Medulla oblongata (tissue), 1 donor: ENCODE results near the gene TMEM86A.
"Not testable (repeated sequence)": the region's sequence is repeated elsewhere in the genome, so short reads cannot be mapped to it uniquely, and the experiment has no call there.

ENCODE experiments used
- DNase-seq: peaks from one replicate; pipeline ENCODE4 v3.0.0-alpha.2; 2015; ENCODE audit errors: extremely low spot score

Gene TMEM86A

DNA sequence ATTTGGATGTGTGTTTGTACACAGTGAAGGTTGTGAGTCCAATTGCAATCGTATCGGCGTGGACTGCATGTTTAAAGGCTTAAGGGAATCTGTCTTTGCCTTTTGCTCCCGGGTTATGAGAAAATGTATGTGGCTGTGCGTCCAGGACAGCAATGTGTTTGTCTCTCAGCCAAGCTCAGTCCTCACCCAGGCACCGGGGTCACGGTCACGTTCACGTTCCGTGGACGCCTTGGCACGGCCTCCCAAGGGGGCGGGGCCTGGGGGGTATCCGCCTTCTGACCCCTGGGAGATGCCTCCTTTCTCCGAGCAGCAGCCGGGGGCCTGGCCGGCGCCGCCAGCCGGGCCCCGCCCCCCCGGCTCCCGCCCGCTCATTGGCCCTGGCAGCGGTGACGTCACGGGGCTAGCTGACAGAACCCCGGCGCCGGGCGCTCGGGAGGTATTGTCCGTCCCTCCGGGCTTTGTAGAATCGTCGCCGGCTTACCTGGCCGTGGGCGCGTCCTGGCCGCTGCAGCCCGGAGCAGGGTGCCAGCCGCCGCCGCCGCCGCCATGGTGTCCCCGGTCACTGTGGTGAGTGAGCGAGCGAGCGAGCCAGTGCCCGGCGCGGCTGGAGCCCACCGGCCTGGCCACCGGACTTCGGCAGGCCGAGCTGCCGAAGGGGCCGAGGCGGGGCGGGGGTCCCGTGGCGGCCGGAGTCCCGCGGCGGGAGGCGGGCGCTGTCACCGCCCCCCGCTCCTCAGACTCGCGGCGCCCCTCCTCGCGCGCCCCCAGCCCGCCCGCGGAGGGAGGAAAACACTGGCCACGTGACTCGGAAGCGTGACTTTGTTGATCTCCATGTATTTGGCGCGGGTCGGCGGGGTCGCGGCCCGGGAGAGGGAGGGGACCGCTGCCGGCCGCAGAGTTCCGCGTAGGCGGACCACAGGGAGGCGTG lies at the start of gene TMEM86A:
Gene TMEM86A (plus strand): TSS at position 439 of the 928 bp plus-strand sequence. CDS start 108 bp downstream, at position 547.
- peak; percentile 94 for DNase-seq

- DNase-seq = no peak
Observed at GRCh38 chr11:18650353-18650752, 48.2 kb upstream of the TMEM86A start.

DNA sequence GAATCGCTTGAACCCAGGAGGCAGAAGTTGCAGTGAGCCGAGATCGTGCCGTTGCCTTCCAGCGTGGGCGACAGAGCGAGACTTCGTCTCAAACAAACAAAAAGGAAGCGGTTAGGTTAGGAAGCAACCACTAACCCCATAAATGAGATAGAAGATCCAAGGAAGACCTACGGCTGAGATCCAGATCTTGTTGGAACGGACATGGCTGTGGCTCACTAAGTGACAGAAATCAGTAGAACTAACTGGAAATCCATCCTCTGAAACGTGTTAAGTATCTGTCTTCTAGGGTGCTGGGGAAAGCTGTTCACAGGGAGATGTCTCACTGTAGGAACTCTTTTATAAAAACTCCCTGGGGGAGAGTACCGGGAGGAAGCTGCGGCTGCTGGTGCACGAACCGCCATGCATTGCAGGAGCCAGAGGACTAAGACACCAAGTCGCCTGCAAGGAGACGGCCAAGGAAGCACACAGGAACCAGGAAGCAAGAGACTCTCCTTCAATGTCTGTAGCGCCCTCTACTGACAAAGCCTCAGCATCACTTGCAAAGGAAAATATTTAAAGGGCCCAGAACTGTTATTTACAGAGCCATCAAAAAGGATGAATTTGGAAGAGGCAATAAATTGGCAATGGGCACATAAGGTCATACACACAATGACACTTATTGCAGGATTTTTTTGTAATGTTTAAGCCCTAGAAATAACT lies 47.6 kb upstream of the TMEM86A start:
- peak; percentile 13 for DNase-seq

GRCh38 chr11:18657673-18658072 lies 40.9 kb upstream of the TMEM86A start:
- no peak for DNase-seq

DNA sequence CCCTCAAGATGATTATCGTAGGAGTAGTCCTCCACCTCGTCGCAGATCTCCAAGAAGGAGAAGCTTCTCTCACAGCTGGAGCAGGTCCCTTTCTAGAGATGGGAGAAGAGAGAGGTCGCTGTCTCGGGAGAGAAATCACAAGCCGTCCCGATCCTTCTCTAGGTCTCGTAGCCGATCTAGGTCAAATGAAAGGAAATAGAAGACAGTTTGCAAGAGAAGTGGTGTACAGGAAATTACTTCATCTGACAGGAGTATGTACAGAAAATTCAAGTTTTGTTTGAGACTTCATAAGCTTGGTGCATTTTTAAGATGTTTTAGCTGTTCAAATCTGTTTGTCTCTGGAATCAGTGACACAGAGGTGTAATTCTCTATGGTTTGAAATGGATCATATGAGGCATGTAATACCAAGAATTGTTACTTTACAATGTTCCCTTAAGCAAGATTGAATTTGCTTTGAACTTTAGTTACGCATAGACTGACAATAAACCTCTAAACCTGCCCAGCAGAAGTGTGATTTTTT lies 33.2 kb upstream of the TMEM86A start:
- DNase-seq = not testable (repeated sequence)

DNA sequence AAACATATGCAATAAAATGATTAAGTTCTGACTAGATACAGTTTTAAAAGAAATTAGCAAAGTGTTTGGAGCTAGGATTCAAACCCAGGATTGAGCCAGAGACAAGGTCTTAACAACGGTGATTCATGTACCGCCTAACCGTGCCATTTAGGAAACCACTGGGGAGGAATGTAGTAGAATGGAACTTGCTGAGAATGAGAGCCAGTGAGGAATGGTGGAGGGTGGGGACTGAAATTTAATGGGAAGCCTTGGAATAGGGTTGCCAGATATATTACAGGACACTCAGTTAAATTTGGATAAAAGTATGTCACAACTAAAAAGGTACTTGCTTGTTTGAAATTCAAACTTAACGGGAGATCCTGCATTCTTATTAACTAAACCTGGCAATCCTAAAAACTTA lies 30.4 kb upstream of the TMEM86A start:
- no peak for DNase-seq

GRCh38 chr11:18669219-18669596 lies 29.4 kb upstream of the TMEM86A start:
- DNase-seq = no peak

- DNase-seq = no peak
Observed at GRCh38 chr11:18669711-18670110, 28.9 kb upstream of the TMEM86A start.

DNA sequence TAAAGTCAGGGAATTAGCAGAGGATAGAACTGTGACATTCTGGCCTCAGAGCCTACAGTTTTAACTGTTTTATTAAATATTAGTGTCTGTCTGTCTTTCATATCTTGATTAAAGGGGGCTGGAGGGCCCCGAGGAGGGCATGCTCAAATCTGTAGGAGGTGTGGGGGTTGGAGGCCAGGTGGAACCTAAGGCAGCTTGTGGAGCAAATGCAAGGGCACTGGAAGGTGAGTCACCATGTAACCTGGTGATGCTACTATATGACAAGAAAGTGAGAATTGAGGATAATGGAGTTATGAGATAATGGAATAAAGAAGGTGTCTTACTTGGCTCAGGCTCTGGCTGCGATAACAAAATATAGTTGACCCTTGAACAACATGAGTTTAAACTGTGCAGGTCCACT lies 27.3 kb upstream of the TMEM86A start:
- DNase-seq = no peak

GRCh38 chr11:18672209-18672608 lies 26.4 kb upstream of the TMEM86A start:
- not testable (repeated sequence) for DNase-seq

DNA sequence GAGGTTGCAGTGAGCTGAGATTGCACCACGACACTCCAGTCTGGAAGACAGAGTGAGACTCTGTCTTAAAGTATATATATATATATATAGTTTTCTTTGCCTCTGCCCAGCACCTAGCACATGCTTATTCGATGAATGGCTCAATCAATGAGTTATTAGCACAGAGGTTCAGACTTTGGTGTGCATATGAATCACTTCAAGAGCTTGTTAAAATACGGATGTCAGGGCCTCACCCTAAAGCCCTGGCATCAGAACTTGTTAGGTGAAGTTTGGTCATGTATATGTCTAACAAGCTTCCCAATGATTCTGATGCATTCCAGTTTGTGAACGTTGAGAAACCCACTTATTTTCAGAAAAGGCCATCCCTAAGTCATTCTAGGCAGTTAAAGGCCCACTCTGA lies 21.8 kb upstream of the TMEM86A start:
- no peak for DNase-seq

DNA sequence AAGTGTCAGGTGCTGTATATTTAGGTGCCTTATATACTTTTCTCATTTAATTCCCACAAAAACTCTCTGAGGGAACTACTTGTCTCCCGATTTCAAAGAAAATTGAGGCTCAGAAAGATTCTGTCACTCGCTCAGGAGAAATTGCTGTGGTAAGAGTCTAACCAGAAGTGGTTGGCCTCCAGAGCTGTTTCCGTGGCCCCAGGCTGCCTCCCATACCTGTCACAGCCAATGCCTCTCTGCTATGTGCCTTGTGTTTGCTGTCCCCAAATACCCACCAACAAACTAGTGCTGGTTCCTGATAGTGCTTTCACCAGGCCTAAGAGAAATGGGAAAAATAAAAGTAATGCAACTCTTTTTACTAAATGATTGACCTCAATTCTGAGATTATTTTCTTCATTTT lies 21.0 kb upstream of the TMEM86A start:
- DNase-seq = no peak

DNA sequence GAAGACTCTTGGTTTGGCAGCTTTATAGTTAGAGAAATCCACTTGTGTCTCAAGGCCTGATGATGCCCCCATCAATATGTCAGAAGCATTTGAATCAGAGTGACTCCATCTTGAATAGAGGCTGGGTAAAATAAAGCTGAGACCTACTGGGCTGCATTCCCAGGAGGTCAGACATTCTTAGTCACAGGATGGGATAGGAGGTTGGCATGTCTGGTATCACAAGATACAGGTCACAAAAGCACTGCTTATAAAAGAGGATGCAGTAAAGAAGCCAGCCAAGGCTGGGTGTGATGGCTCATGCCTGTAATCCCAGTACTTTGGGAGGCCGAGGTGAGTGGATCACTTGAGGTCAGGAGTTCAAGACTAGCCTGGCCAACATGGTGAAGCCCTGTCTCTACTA lies 16.6 kb upstream of the TMEM86A start:
- not testable (repeated sequence) for DNase-seq

- no peak for DNase-seq
Observed at GRCh38 chr11:18682466-18682865, 16.1 kb upstream of the TMEM86A start.

- DNase-seq = no peak
Observed at GRCh38 chr11:18684267-18684666, 14.3 kb upstream of the TMEM86A start.

- DNase-seq = not testable (repeated sequence)
Observed at GRCh38 chr11:18691467-18692140, 7.0 kb upstream of the TMEM86A start.

GRCh38 chr11:18692941-18693760 lies 5.4 kb upstream of the TMEM86A start:
- no peak for DNase-seq

GRCh38 chr11:18696638-18697225 lies 1.8 kb upstream of the TMEM86A start:
- DNase-seq = no peak

GRCh38 chr11:18697576-18697975 lies 1.0 kb upstream of the TMEM86A start:
- no peak for DNase-seq

DNA sequence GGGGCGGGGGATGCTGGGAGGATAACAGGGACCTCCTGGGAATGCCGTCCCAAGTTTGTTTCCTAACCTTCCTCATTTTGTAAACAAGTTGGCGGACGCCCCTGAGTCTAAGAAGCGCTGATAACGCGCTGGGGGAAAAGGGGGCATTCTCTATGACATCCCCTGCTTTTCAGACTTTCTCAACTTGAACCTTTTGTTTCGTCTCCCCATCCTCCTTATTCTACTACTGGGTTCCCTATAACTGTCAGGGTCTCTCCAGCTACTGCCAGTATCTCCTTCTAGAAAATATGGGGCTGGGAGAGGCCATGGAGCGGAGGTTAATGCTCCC lies 654 bp downstream of the TMEM86A start:
- DNase-seq = no peak

- DNase-seq = peak; percentile 89
Observed at GRCh38 chr11:18699848-18700261, 1.3 kb downstream of the TMEM86A start.
